Heart left ventricle (tissue), 13 donors: ENCODE results near the gene GLYATL2.

Experiments
- POLR2A ChIP-seq, 2 donors: fragments of 450-650 bp; IDR thresholded peaks; one replicate each; pipeline ENCODE4 v1.6.1; 2017; ENCODE audit warnings: antibody characterized with exemption in 2 of 2, mild to moderate bottlenecking in 2 of 2, moderate library complexity in 2 of 2
- TF ChIP-seq, protein P1 (sequence below), 12 donors: fragments of 200-600 bp; sonication (generic) in 4 of 12; IDR thresholded peaks; one replicate each; pipeline versions ENCODE4 v1.5.0 to v1.8.0; 2018 to 2022; ENCODE audit warnings: antibody characterized with exemption in 12 of 12, mild to moderate bottlenecking in 5 of 12
- donor health status: ischemic (EF 13 %, LVEDD 7.1; RV severe dilation, severe dysfunction).
- donor health status: DM: no; HTN: yes; CAD: no.
- donor health status: DM: no; HTN: no; CAD: no.
- donor health status: ischemic (EF 25% LVEDD 6.9; RV normal size, moderate dysfunction).
- donor health status: ischemic (EF 25% LVEDD 5.7; RV mildly dilated, moderate dysfunction).
- donor health status: ischemic (EF 35%, LVEDD 5.7; RV mildly dilated, moderate dysfunction).
- donor health status: nonischemic (EF 11% LVEDD 7.7; RV severe dilation, severe dysfunction).
- donor health status: DM: yes; HTN: yes; CAD: no.
- donor health status: PGD.
- donor health status: ischemic (EF 29% LVEDD 5.4; RV normal size, mild dysfunction).
- donor health status: nonischemic (EF 23%, LVEDD 6.1; RV moderate dilation, normal function).

GRCh38 chr11:58801974-58802545 is 42.4 kb downstream of the GLYATL2 start:
- TF ChIP-seq, protein P1, sequence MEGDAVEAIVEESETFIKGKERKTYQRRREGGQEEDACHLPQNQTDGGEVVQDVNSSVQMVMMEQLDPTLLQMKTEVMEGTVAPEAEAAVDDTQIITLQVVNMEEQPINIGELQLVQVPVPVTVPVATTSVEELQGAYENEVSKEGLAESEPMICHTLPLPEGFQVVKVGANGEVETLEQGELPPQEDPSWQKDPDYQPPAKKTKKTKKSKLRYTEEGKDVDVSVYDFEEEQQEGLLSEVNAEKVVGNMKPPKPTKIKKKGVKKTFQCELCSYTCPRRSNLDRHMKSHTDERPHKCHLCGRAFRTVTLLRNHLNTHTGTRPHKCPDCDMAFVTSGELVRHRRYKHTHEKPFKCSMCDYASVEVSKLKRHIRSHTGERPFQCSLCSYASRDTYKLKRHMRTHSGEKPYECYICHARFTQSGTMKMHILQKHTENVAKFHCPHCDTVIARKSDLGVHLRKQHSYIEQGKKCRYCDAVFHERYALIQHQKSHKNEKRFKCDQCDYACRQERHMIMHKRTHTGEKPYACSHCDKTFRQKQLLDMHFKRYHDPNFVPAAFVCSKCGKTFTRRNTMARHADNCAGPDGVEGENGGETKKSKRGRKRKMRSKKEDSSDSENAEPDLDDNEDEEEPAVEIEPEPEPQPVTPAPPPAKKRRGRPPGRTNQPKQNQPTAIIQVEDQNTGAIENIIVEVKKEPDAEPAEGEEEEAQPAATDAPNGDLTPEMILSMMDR (IDR thresholded peaks at IDR 0.05), result no peak
- TF ChIP-seq POLR2A (IDR thresholded peaks at IDR 0.05), result no peak
